DMS79 (cell line): ENCODE results near the gene NHSL2.
"Not testable (repeated sequence)": the region's sequence is repeated elsewhere in the genome, so short reads cannot be mapped to it uniquely, and the experiment has no call there.

Experiments used
- DNase-seq: peaks from one replicate; lab custom pipeline; 2025; lab: John Stamatoyannopoulos, UW

NHSL2 gene

DNA sequence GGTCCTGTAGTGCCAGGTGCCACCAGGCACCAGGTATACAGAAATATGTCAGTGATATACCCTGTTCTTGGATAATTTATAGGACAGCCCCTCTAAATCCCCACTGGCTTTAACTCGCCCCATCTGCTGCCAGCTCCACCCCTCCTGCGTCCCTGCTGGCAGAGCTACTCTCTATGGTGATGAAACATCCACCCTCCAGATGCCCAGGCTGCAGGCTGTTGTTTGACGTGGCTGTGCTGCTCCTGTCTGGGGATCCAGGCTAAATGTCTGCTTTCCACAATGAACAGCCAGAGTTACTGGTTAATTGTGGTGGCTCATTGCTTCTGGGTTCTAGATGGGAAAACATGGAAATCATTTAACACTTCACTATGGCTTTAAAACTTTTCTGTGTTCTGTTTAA lies 12.9 kb downstream of the NHSL2 start:
- no peak for DNase-seq

DNA sequence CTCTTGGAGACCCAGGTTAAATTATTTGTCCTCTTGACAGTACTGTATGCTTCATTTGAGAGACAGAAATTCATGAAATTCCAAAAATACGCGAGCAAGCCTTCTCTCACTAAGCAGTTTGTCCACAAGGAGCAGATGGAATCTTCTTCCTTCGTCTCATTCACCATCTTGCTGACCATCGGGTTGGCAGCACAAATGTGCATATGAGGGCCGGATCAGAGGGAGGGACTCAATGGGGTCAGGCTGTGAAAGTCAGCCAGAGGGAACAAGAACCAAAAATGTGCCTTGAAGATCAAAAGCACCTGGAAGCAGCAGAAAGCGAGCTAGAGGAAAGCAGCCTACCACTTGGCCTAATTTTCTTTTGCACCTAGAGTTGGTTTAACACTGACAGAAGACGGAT lies 16.4 kb downstream of the NHSL2 start:
- DNase-seq: no peak

DNA sequence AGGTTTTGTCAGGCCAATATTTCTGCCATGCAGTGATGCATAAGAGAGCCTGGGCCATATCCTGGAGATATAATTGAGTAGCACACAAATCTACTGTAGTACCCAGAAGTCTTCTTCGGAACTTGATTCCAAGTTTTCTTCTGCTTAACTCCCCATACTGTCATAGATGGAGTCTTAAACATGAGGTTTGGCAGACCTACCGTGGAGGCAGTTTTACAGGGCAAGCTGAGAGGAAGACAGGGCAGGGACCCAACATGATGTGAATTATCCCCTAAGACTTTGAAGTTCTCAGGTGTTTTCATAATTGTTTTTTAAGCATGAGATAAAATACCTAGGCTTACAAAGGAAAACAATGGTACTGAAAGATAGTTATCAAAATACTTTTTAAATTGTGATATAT lies 18.2 kb downstream of the NHSL2 start:
- no peak for DNase-seq

DNA sequence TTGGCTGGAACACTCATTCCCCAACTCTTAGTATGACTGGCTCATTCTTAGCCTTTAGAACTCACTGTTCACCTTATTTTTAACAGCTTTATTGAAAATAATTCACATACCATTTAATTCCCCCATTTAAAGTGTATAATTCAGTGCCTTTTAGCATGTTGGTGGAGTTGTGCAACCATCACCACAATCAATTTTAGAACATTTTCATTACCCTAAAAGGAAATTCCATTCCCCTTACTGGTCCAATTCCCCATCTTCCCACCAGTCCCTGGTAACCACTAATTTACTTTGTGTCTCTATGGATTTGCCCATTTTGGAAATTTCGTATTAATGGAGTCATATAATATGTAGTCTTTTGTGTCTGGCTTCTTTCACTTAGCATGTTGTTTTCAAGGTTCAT lies 19.7 kb downstream of the NHSL2 start:
- no peak for DNase-seq

DNA sequence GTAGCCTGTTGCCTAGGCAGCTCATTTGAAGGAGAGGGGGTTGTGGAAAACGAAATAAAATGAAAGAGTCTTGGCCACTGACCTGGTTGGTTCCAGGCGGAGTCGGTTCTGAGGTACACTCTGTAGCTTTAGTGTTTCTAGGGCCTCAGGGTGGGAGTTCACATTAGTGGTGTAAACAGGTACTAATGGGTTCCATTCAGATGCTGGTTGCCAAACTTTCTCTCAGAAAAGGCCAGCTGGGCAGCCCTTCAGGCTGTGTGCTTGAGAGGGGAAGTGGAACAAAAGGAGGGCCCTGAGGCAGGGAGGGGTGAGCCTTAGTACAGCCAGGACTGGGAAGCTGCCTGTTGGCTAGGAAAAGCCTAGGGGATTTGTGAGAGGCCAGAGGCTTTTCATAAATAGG lies 24.8 kb downstream of the NHSL2 start:
- DNase-seq: peak; percentile 68

DNA sequence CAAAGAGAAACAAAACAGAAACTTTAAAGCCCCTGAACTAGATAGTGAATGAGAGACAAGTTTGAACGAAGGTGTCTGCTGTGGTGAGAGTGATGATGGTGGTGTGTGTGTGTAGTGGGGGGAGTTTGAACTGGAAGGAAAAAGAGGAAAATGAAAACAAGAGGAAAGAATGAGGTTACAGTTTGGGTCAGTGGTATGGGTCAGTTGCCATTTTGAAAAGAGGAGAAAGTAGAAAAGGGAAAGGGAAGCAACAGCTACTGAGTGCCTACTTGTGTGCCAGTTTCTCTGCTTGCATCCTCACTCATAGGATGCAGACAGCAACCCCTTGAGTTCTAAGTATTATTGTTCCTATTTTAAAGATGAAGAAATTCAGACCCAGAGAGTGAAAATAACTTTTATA lies 26.0 kb downstream of the NHSL2 start:
- no peak for DNase-seq

DNA sequence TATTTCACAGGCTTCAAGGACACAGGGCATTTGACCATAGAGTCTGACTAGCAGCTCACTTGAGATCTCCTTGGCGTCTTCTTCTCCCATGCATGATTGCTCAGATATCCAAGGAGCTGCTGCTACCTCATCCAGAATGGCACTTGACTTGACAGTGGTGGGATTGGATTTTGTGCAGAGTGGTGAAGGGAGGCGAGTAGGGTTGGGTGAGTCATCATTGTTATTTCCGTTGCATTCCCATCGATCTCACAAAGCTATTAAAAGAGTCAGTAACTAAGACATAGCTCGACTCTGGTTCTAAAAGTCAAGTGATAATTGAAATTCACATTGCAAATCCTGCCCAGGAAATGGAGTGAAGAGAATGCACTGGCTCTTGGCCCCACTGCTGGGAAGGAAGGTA lies 27.7 kb downstream of the NHSL2 start:
- peak; percentile 1 for DNase-seq

DNA sequence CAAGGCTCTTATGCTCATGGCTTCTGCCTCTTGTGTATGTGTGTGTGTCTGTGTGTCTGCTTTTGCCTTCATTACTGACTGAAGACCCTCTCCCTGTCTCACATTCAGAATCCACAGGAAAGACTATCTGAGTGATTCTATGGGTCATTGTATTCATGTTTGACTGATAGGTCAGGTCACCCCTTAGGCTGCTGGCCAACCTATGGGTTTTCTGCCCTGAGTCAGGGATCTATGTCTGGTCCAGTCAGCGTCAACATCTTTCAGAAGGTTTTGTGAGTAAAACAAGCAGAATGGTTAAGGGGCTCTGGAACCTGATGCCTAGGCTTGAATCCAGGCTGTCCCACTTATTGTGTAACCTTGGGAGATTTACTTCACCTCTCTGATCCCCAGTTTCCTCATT lies 30.5 kb downstream of the NHSL2 start:
- no peak for DNase-seq

DNA sequence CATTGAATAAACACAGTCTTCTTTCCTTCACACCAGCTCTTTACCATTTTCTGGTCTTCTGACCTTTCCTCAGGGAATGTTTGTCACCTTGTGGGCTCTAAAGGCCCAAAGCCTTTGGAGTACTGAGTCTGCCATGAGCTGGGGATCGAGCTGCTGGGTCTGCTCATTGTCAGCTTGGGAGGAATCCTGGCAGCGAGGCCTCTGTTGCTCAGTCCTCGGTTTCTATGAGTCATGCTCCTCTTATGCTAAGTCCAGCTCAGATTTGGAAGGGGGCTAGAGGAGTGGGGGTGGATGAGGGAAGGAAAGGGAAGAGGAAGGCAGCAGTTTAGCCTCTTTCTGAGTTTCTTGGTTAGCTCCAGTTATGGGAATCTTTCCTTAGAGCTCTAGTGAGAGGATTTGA lies 31.1 kb downstream of the NHSL2 start:
- DNase-seq: no peak

DNA sequence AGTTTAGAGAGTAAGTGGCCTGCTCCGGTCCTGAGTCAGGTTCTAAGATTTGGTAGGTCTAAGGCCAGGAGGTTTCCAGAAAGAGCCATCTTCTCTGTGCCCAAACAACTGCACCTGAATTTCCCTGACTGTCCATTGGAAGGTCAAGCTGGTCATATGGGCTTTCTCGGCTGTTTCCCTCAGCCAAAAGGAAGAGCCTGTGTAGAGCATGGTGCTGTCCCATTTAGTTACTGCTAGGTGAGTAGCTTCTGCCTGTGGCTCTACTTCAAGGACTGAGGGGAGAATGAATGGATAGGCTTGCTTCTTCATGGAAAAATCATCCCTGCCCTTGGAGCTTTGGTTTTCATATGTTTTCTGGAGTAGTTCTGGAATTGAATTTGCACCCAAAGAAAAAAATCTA lies 33.7 kb downstream of the NHSL2 start:
- no peak for DNase-seq

DNA sequence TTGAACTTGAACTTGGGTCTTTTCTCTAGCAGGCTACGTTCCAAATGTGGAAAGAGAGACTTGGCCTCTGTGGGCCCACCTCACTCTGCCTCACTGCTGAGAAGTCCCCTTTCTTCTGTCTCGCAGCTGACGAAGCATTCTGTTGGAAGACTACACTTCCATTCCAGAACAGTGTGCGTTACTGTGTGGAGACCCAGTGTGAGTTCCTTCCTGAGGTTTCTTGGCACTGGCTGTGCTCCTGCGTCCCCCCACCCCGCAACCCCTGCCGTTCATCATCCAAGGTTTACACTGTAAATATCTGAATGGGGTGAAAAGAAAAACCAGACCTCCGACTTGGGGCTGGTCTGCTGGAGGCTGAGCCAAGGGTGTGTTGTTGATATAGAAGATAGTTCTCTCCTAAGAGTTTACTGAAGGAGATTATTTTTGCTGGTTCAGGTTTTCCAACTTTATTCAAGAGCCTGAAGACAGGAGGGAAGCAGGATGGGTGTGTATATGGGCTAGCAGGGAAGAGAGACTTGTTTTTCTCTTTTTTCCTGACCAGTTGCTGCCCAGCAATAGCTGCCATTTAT lies 34.7 kb downstream of the NHSL2 start:
- no peak for DNase-seq

DNA sequence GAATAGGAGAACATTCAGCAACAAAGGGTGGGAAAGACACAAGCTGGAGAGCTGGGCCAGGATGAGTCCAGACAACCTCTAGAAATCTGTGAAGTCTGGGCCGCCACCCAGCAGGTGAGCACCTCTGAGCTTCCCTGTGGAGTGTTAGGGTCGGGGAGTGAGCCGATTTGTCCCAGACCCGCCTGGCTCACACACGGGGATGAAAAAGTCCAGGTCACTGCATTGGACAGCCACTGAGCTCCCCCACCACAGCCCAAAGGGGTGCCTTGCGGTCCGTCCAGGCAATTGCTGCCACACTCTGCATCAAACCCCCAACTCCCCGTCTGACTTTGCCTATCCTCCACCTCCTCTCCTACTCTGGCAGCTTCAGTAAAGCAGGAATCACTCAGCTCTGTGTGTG lies 38.7 kb downstream of the NHSL2 start:
- DNase-seq: no peak

DNA sequence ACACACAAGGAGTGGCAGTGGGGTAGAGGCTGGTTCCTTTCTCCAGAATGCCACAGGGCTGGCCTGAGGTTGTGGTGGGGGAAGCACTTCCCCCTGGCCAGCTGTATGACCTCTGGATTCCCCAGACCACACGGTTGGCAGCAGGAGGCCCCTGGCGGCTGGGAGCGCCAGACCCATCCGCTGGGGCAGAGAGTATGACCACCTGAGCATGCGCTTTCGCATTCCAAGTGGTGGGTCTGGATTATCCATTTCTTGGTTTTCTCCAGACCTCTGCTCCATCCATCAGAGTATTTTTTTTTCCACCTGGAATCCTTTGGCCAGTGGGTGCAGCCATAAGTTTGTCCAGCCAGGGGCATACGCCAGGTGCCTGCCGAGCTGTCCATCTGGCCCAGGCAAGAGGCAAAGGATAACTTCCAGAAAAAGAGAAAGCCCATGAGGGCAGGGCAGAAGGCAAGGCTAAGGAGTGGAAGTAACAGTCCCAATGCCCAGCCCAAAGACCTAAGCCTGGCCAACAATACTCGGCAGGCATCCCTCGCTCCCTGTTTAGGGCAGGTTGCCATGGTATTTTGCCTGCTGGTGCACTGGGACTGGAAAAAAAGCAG lies 39.3 kb downstream of the NHSL2 start:
- no peak for DNase-seq

DNA sequence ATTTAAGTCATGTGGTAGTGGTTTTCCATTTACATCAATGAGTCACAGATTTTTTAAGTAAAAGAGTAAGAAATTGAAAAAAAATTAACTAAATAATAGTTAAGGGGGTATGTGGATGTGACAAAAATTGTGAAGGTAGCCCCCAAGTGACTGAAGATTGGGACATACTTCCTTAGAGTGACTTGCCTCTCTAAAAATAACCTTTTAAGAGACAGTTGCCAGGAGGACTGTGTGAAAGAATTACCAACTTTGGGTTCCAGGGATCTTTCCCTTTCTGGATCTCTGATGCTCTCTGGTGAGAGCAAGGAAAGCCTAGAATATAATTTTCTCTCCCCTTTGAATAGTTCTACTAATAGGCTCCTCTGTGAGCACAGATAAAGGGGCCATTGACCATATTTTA lies 42.7 kb downstream of the NHSL2 start:
- no peak for DNase-seq

DNA sequence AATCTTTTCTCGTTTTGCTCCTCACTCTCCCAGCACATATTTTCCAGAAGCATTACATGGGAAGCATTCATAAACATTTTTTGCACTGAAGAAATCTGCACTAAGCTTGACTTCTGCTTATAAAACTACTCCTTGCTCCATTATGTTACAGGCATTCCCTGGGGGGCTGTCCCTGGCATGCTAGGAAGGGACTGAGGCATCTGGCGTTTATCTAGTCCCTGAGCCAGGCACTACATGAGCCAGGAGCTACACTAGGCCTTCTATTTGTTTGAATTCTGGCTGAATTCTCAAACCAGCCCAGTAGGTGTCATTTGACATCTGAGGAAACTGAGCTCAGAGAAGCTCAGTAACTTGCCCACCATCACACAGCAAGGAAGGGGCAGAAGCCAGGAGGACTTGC lies 43.3 kb downstream of the NHSL2 start:
- DNase-seq: no peak

DNA sequence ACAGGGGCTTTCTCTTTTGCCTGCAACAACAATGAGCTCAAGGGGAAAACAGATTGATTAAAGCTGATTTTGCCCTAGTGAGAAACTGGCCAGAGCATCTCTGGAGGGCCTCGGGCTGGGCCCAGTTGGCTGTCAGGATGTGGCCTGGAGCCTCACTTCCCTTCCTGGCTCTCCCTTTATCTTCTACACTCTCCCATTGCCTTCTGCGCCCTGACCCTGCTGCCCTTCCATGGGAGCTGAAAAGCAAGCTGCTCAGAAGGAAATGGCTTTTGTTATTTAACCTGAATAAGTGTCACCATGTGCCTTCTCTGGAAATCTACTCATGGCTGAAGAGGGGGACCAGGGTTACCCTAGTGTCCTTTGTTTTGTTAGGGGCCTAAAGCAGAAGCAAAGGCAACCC lies 43.8 kb downstream of the NHSL2 start:
- no peak for DNase-seq

DNA sequence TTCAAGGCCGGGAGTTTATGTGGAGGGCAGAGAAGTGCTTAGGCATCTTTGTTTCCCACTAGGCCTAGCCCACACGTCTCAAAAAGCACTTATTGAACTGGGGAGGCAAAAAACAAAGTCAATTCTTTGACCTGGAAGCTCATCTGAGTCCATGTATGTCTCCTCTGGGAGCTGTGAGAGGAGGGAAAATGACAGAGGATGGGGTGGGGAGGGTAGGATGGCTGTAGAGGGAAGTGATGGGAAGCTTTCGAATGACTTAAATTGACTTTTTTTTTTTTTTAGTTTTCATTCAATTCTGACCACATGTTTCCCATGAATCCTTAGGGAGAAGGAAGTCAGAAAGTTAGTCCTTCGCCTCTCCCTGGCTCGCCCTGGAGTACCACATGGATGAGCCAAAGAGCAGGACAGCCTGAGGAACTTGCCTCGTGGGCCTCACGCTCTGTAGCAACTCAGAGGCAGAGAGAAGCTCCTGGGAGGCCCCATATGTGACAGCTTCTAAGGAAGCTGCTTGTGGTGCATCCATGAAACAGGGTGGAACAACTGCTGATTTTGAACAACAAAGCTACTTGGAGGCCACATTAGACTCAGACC lies 45.0 kb downstream of the NHSL2 start:
- no peak for DNase-seq

DNA sequence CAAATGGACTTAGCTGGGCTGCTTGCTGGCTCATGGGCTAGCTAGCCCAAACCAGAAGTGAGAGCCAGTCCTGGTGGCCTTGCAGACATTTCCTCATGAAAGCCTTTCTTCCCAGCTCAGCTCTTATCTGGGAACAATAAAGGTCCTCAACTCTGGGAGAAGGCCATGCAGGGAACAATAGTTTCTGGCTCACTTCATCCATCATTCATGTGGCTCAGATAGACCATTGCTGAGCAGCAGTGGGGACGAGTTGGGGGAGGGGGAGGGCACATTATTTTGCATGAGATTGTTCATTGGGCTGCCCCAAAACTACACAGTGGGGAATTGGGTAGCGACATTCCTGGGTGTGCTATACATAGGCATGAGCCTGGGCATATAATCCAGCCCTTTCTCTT lies 47.6 kb downstream of the NHSL2 start:
- no peak for DNase-seq

DNA sequence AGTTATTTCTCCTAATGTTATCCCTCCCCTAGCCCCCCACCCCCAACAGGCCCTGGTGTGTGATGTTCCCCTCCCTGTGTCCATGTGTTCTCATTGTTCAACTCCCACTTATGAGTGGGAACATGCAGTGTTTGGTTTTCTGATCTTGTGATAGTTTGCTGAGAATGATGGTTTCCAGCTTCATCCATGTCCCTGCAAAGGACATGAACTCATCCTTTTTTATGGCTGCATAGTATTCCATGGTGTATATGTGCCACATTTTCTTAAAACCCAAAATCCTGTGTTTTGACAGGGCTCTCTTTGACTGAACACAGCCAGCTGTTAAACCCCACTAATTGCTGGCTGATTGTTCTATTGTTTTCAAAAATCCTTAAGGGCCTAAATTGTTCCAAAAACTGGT lies 53.5 kb downstream of the NHSL2 start:
- DNase-seq: not testable (repeated sequence)

DNA sequence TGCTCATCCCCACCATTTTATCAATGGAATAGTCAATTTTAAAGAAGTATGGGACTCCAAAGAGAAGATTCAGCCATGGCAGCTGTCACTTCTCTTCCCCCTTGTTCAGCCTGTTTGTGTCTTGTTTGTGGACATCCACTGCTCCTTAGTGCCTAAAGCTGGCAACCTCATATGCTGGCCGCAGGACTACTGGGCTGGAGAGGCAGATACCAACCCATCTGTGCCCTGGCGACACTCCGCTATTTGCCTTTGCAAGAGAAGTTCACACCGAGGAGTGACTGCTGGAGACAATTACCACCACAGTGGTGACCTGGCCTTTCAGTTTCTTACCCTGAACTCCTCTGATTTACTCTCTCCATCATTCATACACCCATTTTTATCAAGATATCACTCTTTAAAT lies 64.3 kb downstream of the NHSL2 start:
- DNase-seq: no peak

DNA sequence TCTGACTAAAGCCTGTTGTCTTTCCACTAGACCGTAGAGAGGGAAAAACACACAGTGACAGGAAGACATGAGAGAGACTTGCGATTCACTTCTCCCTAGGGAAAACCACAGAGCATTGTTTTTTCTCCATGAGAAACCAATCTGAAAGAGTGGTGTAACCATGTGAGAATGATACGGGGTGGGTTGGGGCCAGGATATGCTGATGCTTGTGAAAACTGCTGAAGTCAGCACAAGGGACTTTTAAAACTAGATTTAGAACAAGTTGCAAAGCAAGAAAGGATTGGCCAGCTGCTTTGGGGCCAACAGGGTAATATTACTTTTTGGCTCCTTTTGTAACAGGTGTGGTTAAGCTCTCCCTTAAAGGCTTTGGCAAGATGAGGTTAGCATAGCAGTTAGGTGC lies 66.1 kb downstream of the NHSL2 start:
- no peak for DNase-seq

DNA sequence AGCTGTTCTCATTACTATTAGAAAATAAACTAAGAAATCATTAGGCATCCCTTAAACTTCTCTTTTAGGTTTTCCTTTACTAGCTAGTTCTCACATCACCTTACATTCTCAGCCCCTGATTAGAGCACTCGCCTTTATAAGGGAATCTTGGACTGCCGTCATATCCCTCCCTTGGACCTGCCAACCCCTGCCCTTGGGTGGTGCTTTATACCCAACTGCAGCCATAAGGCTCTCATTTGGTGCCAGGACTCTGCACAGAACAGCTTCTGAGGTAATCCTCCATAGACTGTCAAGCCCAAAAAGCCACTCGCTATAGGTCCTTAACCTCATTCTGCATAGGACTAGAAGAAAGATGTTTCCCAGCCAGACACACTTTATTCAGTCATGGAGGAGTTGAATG lies 67.5 kb downstream of the NHSL2 start:
- no peak for DNase-seq

DNA sequence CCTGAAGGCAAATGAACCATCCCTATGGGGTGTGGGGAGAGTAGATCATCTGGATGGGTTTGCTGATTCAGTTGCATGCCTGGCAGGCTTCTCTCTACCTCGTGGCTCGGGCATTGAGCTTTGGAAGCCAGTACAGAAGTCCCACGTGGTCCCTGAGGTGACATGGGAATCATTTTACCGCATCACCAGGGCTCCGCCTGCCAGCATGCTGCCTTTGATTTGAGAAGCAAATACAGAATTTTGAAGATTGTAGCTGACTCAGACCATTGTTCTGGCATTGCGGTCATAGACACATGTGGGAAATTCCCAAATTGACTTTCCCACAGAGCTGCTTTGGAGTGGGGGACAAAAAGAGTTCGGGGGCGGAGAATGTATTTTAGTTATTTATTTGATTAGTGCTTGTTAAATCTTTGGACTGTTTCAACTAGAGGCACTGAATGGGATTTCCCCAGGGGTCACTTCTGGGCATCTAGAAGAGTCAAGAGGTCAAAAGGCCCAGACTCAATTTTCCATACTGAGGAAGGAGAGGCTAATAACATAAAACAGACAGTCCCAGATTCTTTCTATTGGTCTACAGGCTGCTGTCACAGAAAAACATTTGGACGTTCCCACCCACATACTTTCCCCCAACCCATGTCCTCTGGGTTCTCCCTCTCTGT lies 79.3 kb downstream of the NHSL2 start:
- no peak for DNase-seq

DNA sequence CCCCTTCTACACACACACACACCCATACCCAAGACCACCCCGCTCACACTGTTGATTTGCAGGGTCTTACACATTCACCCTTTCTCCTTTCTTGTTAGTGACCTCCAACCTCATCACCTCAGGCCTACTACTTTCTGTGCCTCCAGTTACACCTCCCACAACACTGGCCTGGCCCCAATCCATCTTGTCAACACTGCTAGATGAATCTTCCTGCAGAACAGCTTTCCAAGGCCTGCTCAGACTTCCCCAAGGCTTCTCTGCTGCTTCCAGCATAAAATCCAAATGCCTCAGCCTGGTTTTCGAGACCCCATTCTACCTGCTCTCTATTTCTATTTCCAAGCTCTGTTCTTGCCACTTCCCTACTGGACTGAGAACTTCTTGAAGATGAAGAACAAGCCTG lies 79.9 kb downstream of the NHSL2 start:
- DNase-seq: no peak
